Neuronal stem cell (in vitro differentiated cells): Measurements from ENCODE around the gene BLACAT1.

ENCODE experiments used
- DNase-seq: peaks from one replicate; pipeline ENCODE4 v3.0.0-alpha.2; 2013; ENCODE audit warnings: low spot score
- H2AFZ ChIP-seq: one replicate; pipeline ENCODE4 v1.6.1; 2013; ENCODE audit warnings: mild to moderate bottlenecking, low read length, inconsistent platforms
- H2AK5ac ChIP-seq: 2 replicates; pipeline ENCODE4 v1.6.1; 2013; ENCODE audit warnings: low read depth, mild to moderate bottlenecking, inconsistent platforms, low read length, moderate library complexity, mixed read lengths
- H2BK120ac ChIP-seq: 2 replicates; pipeline ENCODE4 v1.6.1; 2013; ENCODE audit warnings: low read depth, mild to moderate bottlenecking, inconsistent platforms, low read length, moderate library complexity, mixed read lengths
- H2BK12ac ChIP-seq: one replicate; pipeline ENCODE4 v1.6.1; 2013; ENCODE audit warnings: low read length, inconsistent platforms
- H2BK15ac ChIP-seq: 2 replicates; pipeline ENCODE4 v1.6.1; 2013; ENCODE audit warnings: mild to moderate bottlenecking, low read length, inconsistent platforms, mixed read lengths
- H2BK5ac ChIP-seq: one replicate; pipeline ENCODE4 v1.6.1; 2013; ENCODE audit warnings: inconsistent platforms, mild to moderate bottlenecking, low read length, moderate library complexity
- H3K14ac ChIP-seq: one replicate; pipeline ENCODE4 v1.6.1; 2013; ENCODE audit warnings: low read length, inconsistent platforms
- H3K18ac ChIP-seq: 2 replicates; pipeline ENCODE4 v1.6.1; 2013; ENCODE audit warnings: low read length, inconsistent platforms
- H3K23ac ChIP-seq: 2 replicates; pipeline ENCODE4 v1.6.1; 2013; ENCODE audit warnings: low read depth, mild to moderate bottlenecking, mixed read lengths, low read length, inconsistent platforms; ENCODE audit not compliant: poor library complexity
- H3K27ac ChIP-seq: replicated peaks from 3 replicates; pipeline ENCODE4 v1.5.1; 2013; ENCODE audit warnings: low read length, inconsistent platforms
- H3K27me3 ChIP-seq, 3 experiments: 2 replicates each; pipeline ENCODE4 v1.6.1; 2013; ENCODE audit warnings: low read length in 3 of 3, mild to moderate bottlenecking in 2 of 3, inconsistent platforms in 1 of 3, low read depth in 1 of 3, mixed read lengths in 1 of 3, moderate library complexity in 1 of 3; ENCODE audit not compliant: control insufficient read depth in 3 of 3, insufficient read depth in 3 of 3
- H3K36me3 ChIP-seq, 2 donors: replicated peaks in 1 of 2; 2 replicates each; pipeline ENCODE4 v1.6.1; 2013; ENCODE audit warnings: low read length in 2 of 2; ENCODE audit not compliant: control insufficient read depth in 2 of 2, insufficient read depth in 2 of 2
- H3K4ac ChIP-seq: 2 replicates; pipeline ENCODE4 v1.6.1; 2013; ENCODE audit warnings: inconsistent platforms, mild to moderate bottlenecking, low read length, moderate library complexity
- H3K4me1 ChIP-seq, 2 donors: 1 replicate in 1 of 2; 2 replicates in 1 of 2; pipeline ENCODE4 v1.6.1; 2013; ENCODE audit warnings: low read length in 2 of 2, low read depth in 1 of 2; ENCODE audit not compliant: control insufficient read depth in 2 of 2, insufficient read depth in 1 of 2
- H3K4me2 ChIP-seq: one replicate; pipeline ENCODE4 v1.6.1; 2013; ENCODE audit warnings: mild to moderate bottlenecking, low read length, inconsistent platforms; ENCODE audit not compliant: insufficient read depth, poor library complexity, severe bottlenecking
- H3K4me3 ChIP-seq, 2 donors: 2 replicates each; pipeline ENCODE4 v1.5.1; 2013; ENCODE audit warnings: low read length in 2 of 2, mild to moderate bottlenecking in 2 of 2, inconsistent platforms in 1 of 2, moderate library complexity in 1 of 2
- H3K79me1 ChIP-seq: one replicate; pipeline ENCODE4 v1.6.1; 2013; ENCODE audit warnings: low read depth, mild to moderate bottlenecking, inconsistent platforms, low read length, moderate library complexity
- H3K9ac ChIP-seq: one replicate; pipeline ENCODE4 v1.6.1; 2013; ENCODE audit warnings: mild to moderate bottlenecking, low read depth, low read length, inconsistent platforms; ENCODE audit not compliant: poor library complexity
- H3K9me3 ChIP-seq, 2 donors: replicated peaks in 1 of 2; 2 replicates each; pipeline versions ENCODE3 to v1.6.1; 2013; ENCODE audit warnings: low read length in 2 of 2, mild to moderate bottlenecking in 2 of 2, inconsistent platforms in 1 of 2, low read depth in 1 of 2, mixed read lengths in 1 of 2, moderate library complexity in 1 of 2; ENCODE audit not compliant: control insufficient read depth in 2 of 2, insufficient read depth in 1 of 2
- H4K8ac ChIP-seq: one replicate; pipeline ENCODE4 v1.6.1; 2013; ENCODE audit warnings: low read depth, mild to moderate bottlenecking, inconsistent platforms, low read length, moderate library complexity
- H4K91ac ChIP-seq: one replicate; pipeline ENCODE4 v1.6.1; 2013; ENCODE audit warnings: low read length, low read depth, mild to moderate bottlenecking, inconsistent platforms; ENCODE audit not compliant: poor library complexity
- WGBS, 2 donors: extraction: QIAGEN DNeasy Blood & Tissue Kit; methylation state at CpG; one replicate each; pipeline ENCODE4 v1.1.7; 2013; ENCODE audit warnings: missing lambda C conversion rate in 2 of 2, mixed read lengths in 1 of 2; ENCODE audit not compliant: insufficient read length in 2 of 2, insufficient replicate concordance in 1 of 2; ENCODE audit errors: extremely low coverage in 2 of 2; 5-methylcytosine and 5-hydroxymethylcytosine counted together

BLACAT1 gene

DNA sequence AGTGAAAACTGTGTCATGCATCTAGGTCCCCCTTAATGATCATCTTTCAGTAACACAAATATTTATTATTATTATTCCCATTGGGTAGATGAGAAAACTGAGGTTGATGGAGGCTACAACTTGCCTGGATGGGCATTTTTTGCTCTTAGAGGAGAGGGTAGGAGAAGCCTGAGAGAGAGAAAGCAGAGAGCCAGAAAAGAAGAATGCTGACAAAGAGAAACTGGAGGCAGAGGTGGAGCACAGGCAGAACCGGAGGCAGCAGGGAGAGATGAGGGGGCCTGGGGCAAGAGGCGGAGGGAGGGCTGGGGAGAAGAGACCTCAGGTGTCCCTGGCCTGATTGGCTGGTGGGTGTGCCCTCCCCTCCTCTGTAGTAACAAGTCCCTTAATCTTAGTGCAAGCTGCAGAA, 4.1 kb downstream of the BLACAT1 start:
- Histone ChIP-seq H3K23ac (no peak overlapping the region), H3K27ac (peak overlapping the region; percentile 99), H3K27me3 (peaks cover 0 to 61% (median 0%) of the 10 kb centered on the region in 3 experiments), H3K4me2 (peak overlapping the region; percentile 63), H3K4me3 (no peak overlapping the region), H3K4me1 (peaks cover 39 to 46% of the 10 kb centered on the region in 2 donors), H3K9me3 (no peaks in the 10 kb centered on the region), H2BK12ac (no peak overlapping the region), H3K14ac (no peak overlapping the region), H2BK15ac (no peak overlapping the region), H3K9ac (no peak overlapping the region), H3K36me3 (peaks cover 0 to 12% of the 10 kb centered on the region in 2 donors), H2BK120ac (no peak overlapping the region), H3K79me1 (peaks cover 6% of the 10 kb centered on the region), H4K91ac (no peak overlapping the region), H4K8ac (no peak overlapping the region), H2AK5ac (no peak overlapping the region), H3K18ac (peak overlapping the region; percentile 44), H3K4ac (no peak overlapping the region), H2BK5ac (no peak overlapping the region), H2AFZ (no peak overlapping the region)
- no peak for DNase-seq
- no CpG with 5 or more reads among the region's 2 CpGs for WGBS, 2 donors

DNA sequence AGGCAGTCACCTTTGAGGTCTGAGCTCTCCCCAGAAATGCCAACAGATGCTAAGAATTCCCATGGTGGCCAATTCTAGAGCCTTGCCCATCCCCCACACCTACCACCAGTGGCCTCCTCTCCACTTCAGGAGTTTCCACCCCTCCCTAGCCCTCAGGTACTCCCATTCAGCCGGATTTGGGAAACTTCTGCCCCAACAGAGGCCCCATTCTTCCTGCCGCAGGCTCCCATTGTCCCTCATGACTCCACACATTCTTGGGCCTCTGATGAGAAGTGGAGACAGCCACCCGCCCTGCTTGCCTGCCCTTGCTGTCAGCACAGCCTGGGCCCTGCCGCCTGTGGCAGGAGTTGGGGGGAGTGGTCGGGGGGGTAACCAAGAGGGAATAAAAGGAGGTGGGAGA, 4.6 kb downstream of the BLACAT1 start:
- Histone ChIP-seq H2BK12ac (no peak overlapping the region), H3K9me3 (no peaks in the 10 kb centered on the region), H2AFZ (no peak overlapping the region), H3K4me1 (peaks cover 38 to 50% of the 10 kb centered on the region in 2 donors), H3K4me3 (no peak overlapping the region), H3K23ac (no peak overlapping the region), H3K4me2 (peak overlapping the region; percentile 51), H4K91ac (no peak overlapping the region), H4K8ac (no peak overlapping the region), H3K9ac (no peak overlapping the region), H3K14ac (no peak overlapping the region), H3K27me3 (peaks cover 0 to 55% (median 0%) of the 10 kb centered on the region in 3 experiments), H2AK5ac (peak overlapping the region; percentile 85), H3K36me3 (peaks cover 0 to 12% of the 10 kb centered on the region in 2 donors), H3K79me1 (peaks cover 3% of the 10 kb centered on the region), H2BK5ac (peak overlapping the region; percentile 88), H3K18ac (peak overlapping the region; percentile 95), H3K27ac (peak overlapping the region; percentile 99), H2BK15ac (no peak overlapping the region), H2BK120ac (no peak overlapping the region), H3K4ac (no peak overlapping the region)
- WGBS, 2 donors, result no CpG with 5 or more reads among the region's 5 CpGs
- no peak for DNase-seq

DNA sequence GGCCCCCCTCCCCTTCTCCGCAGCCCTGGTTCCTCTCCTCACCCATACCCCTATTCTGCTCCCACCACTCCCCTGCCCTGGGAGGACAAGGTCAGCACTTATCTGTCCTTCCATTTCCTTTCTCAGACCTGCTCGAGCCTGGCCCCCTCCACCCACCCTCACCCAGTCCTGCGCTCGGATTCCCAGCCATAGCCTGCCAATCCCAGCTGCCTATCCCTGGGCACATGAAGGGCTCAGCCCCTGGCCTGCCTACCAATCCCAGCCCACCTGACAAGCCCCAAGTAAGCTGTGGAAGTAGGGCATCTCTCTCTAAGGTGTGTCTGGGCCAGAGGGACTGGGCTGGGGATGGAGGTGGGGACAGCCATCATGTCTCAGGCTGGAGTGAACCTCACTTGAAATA, 5.4 kb downstream of the BLACAT1 start:
- peak overlapping the region; percentile 97 for H2BK12ac ChIP-seq
- peak overlapping the region; percentile 85 for H2AK5ac ChIP-seq
- peaks cover 44 to 57% of the 10 kb centered on the region in 2 donors for H3K4me1 ChIP-seq
- peaks cover 0 to 53% (median 0%) of the 10 kb centered on the region in 3 experiments for H3K27me3 ChIP-seq
- H3K9ac ChIP-seq, result peak overlapping the region; percentile 87
- no peak overlapping the region for H3K23ac ChIP-seq
- no peaks in the 10 kb centered on the region for H3K9me3 ChIP-seq
- peak overlapping the region in 1 of 2 donors; percentile 3 for H3K4me3 ChIP-seq
- H2BK120ac ChIP-seq, result peak overlapping the region; percentile 49
- H3K18ac ChIP-seq, result peak overlapping the region; percentile 95
- H2BK5ac ChIP-seq, result peak overlapping the region; percentile 88
- peak overlapping the region; percentile 99 for H3K27ac ChIP-seq
- H3K4ac ChIP-seq, result peak overlapping the region; percentile 76
- no CpG with 5 or more reads among the region's 4 CpGs for WGBS, 2 donors
- no peak overlapping the region for H3K14ac ChIP-seq
- H4K8ac ChIP-seq, result peak overlapping the region; percentile 76
- DNase-seq, result no peak
- no peak overlapping the region for H2AFZ ChIP-seq
- H3K79me1 ChIP-seq, result peaks cover 2% of the 10 kb centered on the region
- H4K91ac ChIP-seq, result peak overlapping the region; percentile 98
- peak overlapping the region; percentile 0 for H2BK15ac ChIP-seq
- peak overlapping the region; percentile 66 for H3K4me2 ChIP-seq
- H3K36me3 ChIP-seq, result peaks cover 0 to 14% of the 10 kb centered on the region in 2 donors

DNA sequence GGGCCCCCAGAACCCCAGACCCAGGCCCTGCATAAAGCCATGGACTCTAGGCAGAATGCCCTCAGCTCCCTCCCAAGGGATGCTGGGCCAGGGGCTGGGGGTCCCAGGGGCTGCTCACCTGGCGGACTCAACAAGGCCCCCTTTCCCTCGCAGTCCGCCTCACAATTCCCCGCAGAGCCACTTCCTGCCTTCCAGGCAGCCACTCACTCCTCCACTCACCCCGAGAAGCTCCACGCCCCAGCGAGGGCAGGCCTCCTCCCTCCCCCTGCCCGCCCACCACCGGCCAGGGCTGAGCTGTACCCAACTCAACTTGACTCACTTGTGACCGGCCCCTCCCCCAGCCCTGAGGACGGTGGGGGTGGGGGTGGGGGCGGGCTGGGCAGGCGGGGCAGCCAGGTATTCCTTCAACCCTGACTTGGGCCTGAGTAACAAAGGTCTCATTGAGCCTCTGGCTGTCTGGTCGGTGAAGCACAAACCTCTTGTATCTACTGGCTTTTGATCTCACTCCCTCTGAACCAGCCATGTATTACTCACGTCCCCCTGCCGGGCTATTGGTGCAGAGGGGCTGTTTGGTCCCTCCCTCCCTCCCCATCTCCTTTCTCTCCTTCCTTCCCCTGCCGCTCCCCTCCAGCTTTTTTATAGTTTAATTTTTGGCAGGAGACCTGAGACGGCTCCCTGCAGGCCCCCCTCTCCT, 5.9 kb downstream of the BLACAT1 start:
- H3K18ac ChIP-seq, result peak overlapping the region; percentile 98
- peak overlapping the region; percentile 72 for H3K4me2 ChIP-seq
- H2BK120ac ChIP-seq, result peak overlapping the region; percentile 93
- H3K23ac ChIP-seq, result peak overlapping the region; percentile 27
- H3K79me1 ChIP-seq, result peaks cover 2% of the 10 kb centered on the region
- H3K9me3 ChIP-seq, result no peaks in the 10 kb centered on the region
- peak overlapping the region; percentile 55 for H4K8ac ChIP-seq
- peak overlapping the region; percentile 98 for H4K91ac ChIP-seq
- no peak for DNase-seq
- peak overlapping the region; percentile 96 for H3K9ac ChIP-seq
- no peak overlapping the region for H2BK12ac ChIP-seq
- H3K14ac ChIP-seq, result peak overlapping the region; percentile 86
- H3K4me3 ChIP-seq, result peak overlapping the region in 1 of 2 donors; percentile 74
- H2BK5ac ChIP-seq, result peak overlapping the region; percentile 95
- peak overlapping the region; percentile 86 for H2BK15ac ChIP-seq
- peak overlapping the region; percentile 92 for H2AK5ac ChIP-seq
- H3K4ac ChIP-seq, result peak overlapping the region; percentile 86
- peaks cover 0 to 51% (median 0%) of the 10 kb centered on the region in 3 experiments for H3K27me3 ChIP-seq
- H2AFZ ChIP-seq, result no peak overlapping the region
- WGBS, 2 donors, result no CpG with 5 or more reads among the region's 18 CpGs
- peaks cover 0 to 12% of the 10 kb centered on the region in 2 donors for H3K36me3 ChIP-seq
- peaks cover 49 to 60% of the 10 kb centered on the region in 2 donors for H3K4me1 ChIP-seq
- H3K27ac ChIP-seq, result peak overlapping the region; percentile 99
